Progenitor cell of endocrine pancreas (in vitro differentiated cells): ENCODE data around the gene CDKL5. TPM values are rescaled to one million over a fixed set of nuclear protein-coding genes. Genes with fewer than 3 reads are reported as not detected.

Experiments
- DNase-seq: peaks from one replicate; pipeline ENCODE4 v3.0.0; 2021; ENCODE audit warnings: low spot score; ENCODE audit not compliant: unreplicated experiment
- H3K27ac Mint-ChIP-seq: 2 replicates; pipeline ENCODE4 v1.8.0; 2021; ENCODE audit warnings: mild to moderate bottlenecking, moderate library complexity, mixed read lengths
- H3K27me3 Mint-ChIP-seq: 2 replicates; pipeline ENCODE4 v1.8.0; 2021; ENCODE audit warnings: mixed read lengths
- H3K36me3 Mint-ChIP-seq: 2 replicates; pipeline ENCODE4 v1.8.0; 2022; ENCODE audit warnings: mixed read lengths; ENCODE audit not compliant: insufficient read depth
- H3K4me1 Mint-ChIP-seq: 2 replicates; pipeline ENCODE4 v1.8.0; 2021; ENCODE audit warnings: low read depth, mixed read lengths
- H3K4me3 Mint-ChIP-seq: 2 replicates; pipeline ENCODE4 v1.8.0; 2021; ENCODE audit warnings: low read depth, mild to moderate bottlenecking, moderate library complexity, mixed read lengths
- H3K9me3 Mint-ChIP-seq: 2 replicates; pipeline ENCODE4 v1.8.0; 2021; ENCODE audit warnings: low read depth, mixed read lengths
- total RNA-seq: library from RNA; stranded (reverse); gene quantifications from 2 replicates; pipeline ENCODE4 v1.2.1, GENCODE V29; 2021
- TF ChIP-seq, protein P1 (sequence below): fragments of 200-600 bp; sonication (generic); IDR thresholded peaks from one replicate; pipeline ENCODE4 v1.5.0; 2021; ENCODE audit warnings: antibody characterized with exemption, mild to moderate bottlenecking; ENCODE audit not compliant: unreplicated experiment

The CDKL5 gene
- total RNA-seq, 1 donor from 2014 or later, result 21.9 TPM

DNA sequence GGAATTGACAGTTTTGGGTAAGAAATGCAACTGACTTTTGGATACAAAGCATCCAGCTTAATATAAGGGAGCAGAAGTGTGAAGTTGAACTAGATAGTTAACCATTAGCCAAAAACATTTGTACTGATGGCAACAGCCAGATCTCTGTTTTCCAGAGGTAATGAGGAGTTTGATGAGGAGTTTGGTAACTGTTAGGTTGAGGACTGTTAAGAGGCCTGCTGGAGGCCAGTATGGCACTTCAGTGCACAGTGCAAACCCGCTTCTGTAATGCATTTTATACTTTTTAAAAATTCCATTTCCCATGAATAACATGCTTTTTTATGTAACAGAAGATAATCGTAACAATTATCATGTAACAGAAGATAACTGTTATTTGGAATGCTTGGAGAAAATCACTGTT is 30.0 kb downstream of the CDKL5 start:
- peaks cover 4% of the 10 kb centered on the region for H3K4me1 Mint-ChIP-seq
- no peak overlapping the region for H3K27ac Mint-ChIP-seq
- DNase-seq, result no peak
- no peak overlapping the region for H3K4me3 Mint-ChIP-seq
- no peaks in the 10 kb centered on the region for H3K27me3 Mint-ChIP-seq
- peaks cover 3% of the 10 kb centered on the region for H3K36me3 Mint-ChIP-seq
- TF ChIP-seq, protein P1, sequence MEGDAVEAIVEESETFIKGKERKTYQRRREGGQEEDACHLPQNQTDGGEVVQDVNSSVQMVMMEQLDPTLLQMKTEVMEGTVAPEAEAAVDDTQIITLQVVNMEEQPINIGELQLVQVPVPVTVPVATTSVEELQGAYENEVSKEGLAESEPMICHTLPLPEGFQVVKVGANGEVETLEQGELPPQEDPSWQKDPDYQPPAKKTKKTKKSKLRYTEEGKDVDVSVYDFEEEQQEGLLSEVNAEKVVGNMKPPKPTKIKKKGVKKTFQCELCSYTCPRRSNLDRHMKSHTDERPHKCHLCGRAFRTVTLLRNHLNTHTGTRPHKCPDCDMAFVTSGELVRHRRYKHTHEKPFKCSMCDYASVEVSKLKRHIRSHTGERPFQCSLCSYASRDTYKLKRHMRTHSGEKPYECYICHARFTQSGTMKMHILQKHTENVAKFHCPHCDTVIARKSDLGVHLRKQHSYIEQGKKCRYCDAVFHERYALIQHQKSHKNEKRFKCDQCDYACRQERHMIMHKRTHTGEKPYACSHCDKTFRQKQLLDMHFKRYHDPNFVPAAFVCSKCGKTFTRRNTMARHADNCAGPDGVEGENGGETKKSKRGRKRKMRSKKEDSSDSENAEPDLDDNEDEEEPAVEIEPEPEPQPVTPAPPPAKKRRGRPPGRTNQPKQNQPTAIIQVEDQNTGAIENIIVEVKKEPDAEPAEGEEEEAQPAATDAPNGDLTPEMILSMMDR, result no peak
- peaks cover 11% of the 10 kb centered on the region for H3K9me3 Mint-ChIP-seq

DNA sequence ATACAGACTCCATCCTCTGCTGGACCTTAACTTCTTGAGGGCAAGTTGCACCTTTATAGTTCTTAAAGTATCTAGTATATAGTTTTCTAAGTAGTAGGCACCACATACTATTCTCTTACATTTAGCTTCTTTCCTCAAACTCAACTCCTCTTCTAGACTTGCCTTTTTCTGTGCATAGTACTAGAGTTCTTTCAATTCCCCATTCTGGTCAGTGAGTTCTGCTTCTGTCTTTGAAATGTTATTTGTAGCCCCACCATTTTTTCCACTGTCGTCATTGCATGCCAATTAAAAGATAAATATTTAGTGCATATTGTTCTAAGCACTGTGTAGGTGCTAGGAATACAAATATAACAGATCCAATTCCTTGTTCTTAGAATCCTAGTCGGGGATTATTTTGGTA is 31.6 kb downstream of the CDKL5 start:
- TF ChIP-seq, protein P1, result no peak
- no peak overlapping the region for H3K4me3 Mint-ChIP-seq
- no peaks in the 10 kb centered on the region for H3K27me3 Mint-ChIP-seq
- H3K27ac Mint-ChIP-seq, result no peak overlapping the region
- peaks cover 3% of the 10 kb centered on the region for H3K36me3 Mint-ChIP-seq
- peaks cover 5% of the 10 kb centered on the region for H3K4me1 Mint-ChIP-seq
- H3K9me3 Mint-ChIP-seq, result peaks cover 11% of the 10 kb centered on the region
- no peak for DNase-seq

DNA sequence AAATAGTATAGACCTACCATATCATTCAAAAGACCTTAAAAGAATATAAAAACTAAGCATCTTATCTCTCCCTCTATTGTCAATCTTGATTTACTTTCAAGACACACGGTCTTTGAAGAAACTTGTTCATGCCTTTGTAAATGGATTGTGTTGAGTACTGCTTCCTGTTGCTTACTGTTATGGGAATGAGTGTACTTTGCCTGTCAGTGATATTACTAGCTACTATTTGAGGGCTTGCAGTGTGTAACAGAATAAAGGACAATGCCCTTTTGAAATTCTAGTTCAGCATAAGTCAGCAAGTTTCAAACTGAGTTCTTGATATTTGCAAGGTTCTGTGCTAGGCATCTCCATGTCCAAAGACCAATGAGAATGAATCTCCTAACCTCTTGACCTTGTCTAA is 36.0 kb downstream of the CDKL5 start:
- peaks cover 11% of the 10 kb centered on the region for H3K9me3 Mint-ChIP-seq
- peaks cover 3% of the 10 kb centered on the region for H3K36me3 Mint-ChIP-seq
- TF ChIP-seq, protein P1, result no peak
- DNase-seq, result no peak
- H3K4me3 Mint-ChIP-seq, result no peak overlapping the region
- peaks cover 4% of the 10 kb centered on the region for H3K4me1 Mint-ChIP-seq
- H3K27me3 Mint-ChIP-seq, result no peaks in the 10 kb centered on the region
- H3K27ac Mint-ChIP-seq, result no peak overlapping the region

DNA sequence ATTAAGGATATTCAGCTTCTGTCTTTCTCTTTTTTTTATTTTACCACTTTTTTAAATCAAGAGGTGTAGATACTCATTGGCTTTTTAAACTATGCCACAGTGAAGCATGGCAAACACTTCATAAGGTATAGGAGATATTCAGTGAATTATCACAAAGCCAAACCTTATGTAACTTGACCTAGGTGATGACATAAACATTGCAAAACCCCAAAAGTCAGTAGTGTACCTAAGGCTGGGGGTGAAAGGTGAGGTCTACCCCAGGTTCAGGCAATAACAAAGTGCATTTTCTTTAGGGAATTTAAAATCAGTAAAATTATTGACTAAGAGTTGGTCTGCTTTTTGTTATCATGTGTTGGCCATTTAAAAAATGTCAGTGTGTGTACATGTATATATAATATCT is 39.1 kb downstream of the CDKL5 start:
- Mint-ChIP-seq H3K36me3 (no peaks in the 10 kb centered on the region), H3K9me3 (peaks cover 2% of the 10 kb centered on the region), H3K4me3 (no peak overlapping the region), H3K4me1 (peaks cover 4% of the 10 kb centered on the region), H3K27ac (no peak overlapping the region), H3K27me3 (no peaks in the 10 kb centered on the region)
- no peak for DNase-seq
- TF ChIP-seq, protein P1, result no peak

DNA sequence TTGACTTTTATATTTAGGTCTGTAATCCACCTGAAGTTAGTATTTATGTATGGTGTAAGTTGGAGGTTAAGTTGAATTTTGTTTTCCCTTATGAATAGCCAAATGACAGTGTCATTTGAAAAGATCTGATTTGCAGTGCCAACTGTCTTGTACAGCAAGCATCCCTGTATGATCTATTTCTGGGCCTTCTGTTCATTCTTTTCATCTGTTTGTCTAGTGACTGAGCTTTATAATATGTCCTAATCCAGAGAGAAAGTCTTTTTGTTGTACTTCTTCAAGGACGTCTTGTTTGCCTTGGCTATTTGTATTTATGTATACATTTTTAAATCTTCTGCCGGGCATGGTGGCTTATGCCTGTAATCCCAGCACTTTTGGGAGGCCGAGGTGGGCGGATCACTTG is 39.6 kb downstream of the CDKL5 start:
- H3K4me1 Mint-ChIP-seq, result peaks cover 4% of the 10 kb centered on the region
- H3K9me3 Mint-ChIP-seq, result peaks cover 2% of the 10 kb centered on the region
- H3K27me3 Mint-ChIP-seq, result no peaks in the 10 kb centered on the region
- H3K36me3 Mint-ChIP-seq, result no peaks in the 10 kb centered on the region
- H3K27ac Mint-ChIP-seq, result no peak overlapping the region
- DNase-seq, result no peak
- TF ChIP-seq, protein P1, result no peak
- H3K4me3 Mint-ChIP-seq, result no peak overlapping the region

DNA sequence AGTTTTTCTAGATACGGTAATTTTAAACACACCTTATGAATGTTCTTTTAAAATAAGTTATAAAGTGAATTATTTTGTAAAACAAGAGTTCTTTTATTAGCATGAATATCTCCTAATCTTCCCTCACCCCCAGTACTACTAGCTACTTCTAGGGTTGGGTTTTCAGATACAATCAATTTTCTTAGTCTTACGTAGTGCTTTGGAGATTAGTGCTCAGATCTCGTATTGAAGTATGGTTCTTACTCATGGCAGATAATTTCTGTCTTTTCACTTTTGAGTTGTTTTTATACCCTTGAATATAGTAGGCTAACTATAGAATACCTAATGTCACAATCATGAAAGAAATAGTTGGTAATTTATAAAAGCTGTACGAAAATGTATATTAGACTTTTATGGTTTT is 43.2 kb downstream of the CDKL5 start:
- Mint-ChIP-seq H3K27me3 (no peaks in the 10 kb centered on the region), H3K4me1 (peaks cover under 1% of the 10 kb centered on the region), H3K36me3 (no peaks in the 10 kb centered on the region), H3K27ac (no peak overlapping the region), H3K4me3 (no peak overlapping the region), H3K9me3 (peaks cover 6% of the 10 kb centered on the region)
- DNase-seq, result no peak
- TF ChIP-seq, protein P1, result no peak
